Immature natural killer cell (primary cell): Measurements from ENCODE around the gene DEPP1. TPM values are rescaled to one million over a fixed set of nuclear protein-coding genes. Genes with fewer than 3 reads are reported as not detected.

Experiments used
- DNase-seq, 3 donors: peaks; one replicate each; pipeline ENCODE4 v3.0.0; 2022; ENCODE audit warnings: mixed read lengths in 1 of 3
- H3K27ac Mint-ChIP-seq, 6 donors: one replicate each; pipeline ENCODE4 v1.8.0; 2020; ENCODE audit warnings: mixed read lengths in 6 of 6, mild to moderate bottlenecking in 5 of 6, inconsistent platforms in 4 of 6, moderate library complexity in 3 of 6
- H3K27me3 Mint-ChIP-seq, 3 donors: one replicate each; pipeline ENCODE4 v1.8.0; 2020 to 2021; ENCODE audit warnings: low read depth in 3 of 3, mild to moderate bottlenecking in 3 of 3, mixed read lengths in 3 of 3, moderate library complexity in 3 of 3, inconsistent platforms in 1 of 3
- H3K36me3 Mint-ChIP-seq, 3 donors: one replicate each; pipeline ENCODE4 v1.8.0; 2020; ENCODE audit warnings: mixed read lengths in 3 of 3, inconsistent platforms in 2 of 3, mild to moderate bottlenecking in 2 of 3
- H3K4me1 Mint-ChIP-seq, 2 donors: one replicate each; pipeline ENCODE4 v1.8.0; 2020; ENCODE audit warnings: inconsistent platforms in 2 of 2, mild to moderate bottlenecking in 2 of 2, mixed read lengths in 2 of 2, moderate library complexity in 1 of 2
- H3K4me3 Mint-ChIP-seq, 5 donors: one replicate each; pipeline ENCODE4 v1.8.0; 2020; ENCODE audit warnings: mild to moderate bottlenecking in 5 of 5, mixed read lengths in 5 of 5, inconsistent platforms in 3 of 5, moderate library complexity in 3 of 5
- H3K9me3 Mint-ChIP-seq, 6 donors: one replicate each; pipeline ENCODE4 v1.8.0; 2020; ENCODE audit warnings: mild to moderate bottlenecking in 6 of 6, mixed read lengths in 6 of 6, inconsistent platforms in 4 of 6, moderate library complexity in 3 of 6
- polyA plus RNA-seq, 3 donors: library from polyadenylated mRNA; unstranded; fragments of 300-500 nt; fragmentation: Illumina TruSeq; gene quantifications; one replicate each; pipeline ENCODE4 v1.2.3, GENCODE V29; 2021

DEPP1 gene
- polyA plus RNA-seq, 3 donors from 2014 or later, result not detected

GRCh38 chr10:44965651-44966097 is 12.9 kb downstream of the DEPP1 start:
- no peak for DNase-seq
- peaks cover 3 to 10% (median 6%) of the 10 kb centered on the region in 3 donors for H3K27me3 Mint-ChIP-seq
- no peaks in the 10 kb centered on the region for H3K9me3 Mint-ChIP-seq
- peaks cover 98 to 99% of the 10 kb centered on the region in 2 donors for H3K4me1 Mint-ChIP-seq
- peak overlapping the region; percentile 58 to 88 (median 80) for H3K27ac Mint-ChIP-seq
- peak overlapping the region; percentile 40 to 79 (median 65) for H3K4me3 Mint-ChIP-seq
- peaks cover 4 to 13% (median 9%) of the 10 kb centered on the region in 3 donors for H3K36me3 Mint-ChIP-seq

- Mint-ChIP-seq H3K27ac (peak overlapping the region; percentile 37 to 86 (median 72)), H3K36me3 (peaks cover 4 to 13% (median 9%) of the 10 kb centered on the region in 3 donors), H3K4me3 (peak overlapping the region in 3 of 5 donors; percentile 51 to 79 (median 65)), H3K27me3 (peaks cover 3 to 10% (median 6%) of the 10 kb centered on the region in 3 donors), H3K4me1 (peaks cover 98 to 99% of the 10 kb centered on the region in 2 donors), H3K9me3 (no peaks in the 10 kb centered on the region)
- DNase-seq, result no peak
Observed at GRCh38 chr10:44965104-44965503, 13.5 kb downstream of the DEPP1 start.

- H3K27ac Mint-ChIP-seq, result peak overlapping the region in 5 of 6 donors; percentile 55 to 93 (median 70)
Observed at GRCh38 chr10:44963772-44964633, 14.6 kb downstream of the DEPP1 start.

GRCh38 chr10:44962870-44963738 is 15.5 kb downstream of the DEPP1 start:
- peaks cover 0 to 10% (median 5%) of the 10 kb centered on the region in 3 donors for H3K36me3 Mint-ChIP-seq
- no peak for DNase-seq
- H3K27ac Mint-ChIP-seq, result peak overlapping the region in 5 of 6 donors; percentile 57 to 93 (median 66)
- H3K4me1 Mint-ChIP-seq, result peaks cover 91 to 92% of the 10 kb centered on the region in 2 donors
- peak overlapping the region; percentile 53 to 91 (median 67) for H3K4me3 Mint-ChIP-seq
- H3K27me3 Mint-ChIP-seq, result peaks cover 0 to 4% (median 1%) of the 10 kb centered on the region in 3 donors
- H3K9me3 Mint-ChIP-seq, result no peaks in the 10 kb centered on the region

More at GRCh38 chr10:44963772-44964633, 14.6 kb downstream of the DEPP1 start:
- peaks cover 3 to 9% (median 4%) of the 10 kb centered on the region in 3 donors for H3K27me3 Mint-ChIP-seq
- peak overlapping the region; percentile 52 to 91 (median 65) for H3K4me3 Mint-ChIP-seq
- peaks cover 91 to 92% of the 10 kb centered on the region in 2 donors for H3K4me1 Mint-ChIP-seq
- no peak for DNase-seq
- peaks cover 4 to 13% (median 9%) of the 10 kb centered on the region in 3 donors for H3K36me3 Mint-ChIP-seq
- no peaks in the 10 kb centered on the region for H3K9me3 Mint-ChIP-seq

- peaks cover 0 to 10% (median 5%) of the 10 kb centered on the region in 3 donors for H3K36me3 Mint-ChIP-seq
- H3K9me3 Mint-ChIP-seq, result no peaks in the 10 kb centered on the region
- H3K4me3 Mint-ChIP-seq, result peak overlapping the region; percentile 53 to 91 (median 67)
- DNase-seq, result no peak
- H3K4me1 Mint-ChIP-seq, result peaks cover 89 to 92% of the 10 kb centered on the region in 2 donors
- H3K27ac Mint-ChIP-seq, result peak overlapping the region; percentile 57 to 93 (median 70)
- H3K27me3 Mint-ChIP-seq, result peaks cover 0 to 4% (median 0%) of the 10 kb centered on the region in 3 donors
Observed at GRCh38 chr10:44961931-44962750, 16.5 kb downstream of the DEPP1 start.

- peaks cover 85 to 86% of the 10 kb centered on the region in 2 donors for H3K4me1 Mint-ChIP-seq
- peak overlapping the region; percentile 61 to 93 (median 88) for H3K27ac Mint-ChIP-seq
- H3K27me3 Mint-ChIP-seq, result peaks cover 0 to 4% (median 0%) of the 10 kb centered on the region in 3 donors
- peak overlapping the region; percentile 83 to 92 (median 91) for H3K4me3 Mint-ChIP-seq
- H3K36me3 Mint-ChIP-seq, result peaks cover under 1 to 19% (median 13%) of the 10 kb centered on the region in 3 donors
- H3K9me3 Mint-ChIP-seq, result no peaks in the 10 kb centered on the region
- DNase-seq, result no peak
Observed at GRCh38 chr10:44961230-44961571, 17.4 kb downstream of the DEPP1 start.

GRCh38 chr10:44960482-44961229 is 18.0 kb downstream of the DEPP1 start:
- peak overlapping the region; percentile 61 to 93 (median 88) for H3K27ac Mint-ChIP-seq

GRCh38 chr10:44960088-44960460 is 18.5 kb downstream of the DEPP1 start:
- peak overlapping the region; percentile 61 to 93 (median 88) for H3K27ac Mint-ChIP-seq

More at GRCh38 chr10:44960482-44961229, 18.0 kb downstream of the DEPP1 start:
- Mint-ChIP-seq H3K4me3 (peak overlapping the region; percentile 83 to 92 (median 91)), H3K9me3 (no peaks in the 10 kb centered on the region), H3K27me3 (peaks cover 0 to 4% (median 0%) of the 10 kb centered on the region in 3 donors), H3K4me1 (peaks cover 81 to 85% of the 10 kb centered on the region in 2 donors), H3K36me3 (peaks cover 5 to 18% (median 16%) of the 10 kb centered on the region in 3 donors)
- DNase-seq, result no peak

GRCh38 chr10:44959247-44960087 is 19.1 kb downstream of the DEPP1 start, which contains the start of gene RASSF4:
Gene RASSF4 (plus strand): TSS chr10:44959802. CDS start chr10:44970203, 10,401 bp downstream.
- no peaks in the 10 kb centered on the region for H3K9me3 Mint-ChIP-seq
- peaks cover 0 to 4% (median 3%) of the 10 kb centered on the region in 3 donors for H3K27me3 Mint-ChIP-seq
- peak; percentile 88 to 91 (median 91) for DNase-seq
- peak within 1 kb of the TSS; percentile 70 to 93 (median 88) for H3K27ac Mint-ChIP-seq
- H3K4me3 Mint-ChIP-seq, result peak within 1 kb of the TSS; percentile 83 to 92 (median 91)
- peaks cover 69 to 78% of the 10 kb centered on the region in 2 donors for H3K4me1 Mint-ChIP-seq
- peaks cover 8 to 19% (median 19%) of the 10 kb centered on the region in 3 donors for H3K36me3 Mint-ChIP-seq

More at GRCh38 chr10:44960088-44960460, 18.5 kb downstream of the DEPP1 start:
- peak overlapping the region; percentile 83 to 92 (median 91) for H3K4me3 Mint-ChIP-seq
- H3K27me3 Mint-ChIP-seq, result peaks cover 0 to 4% (median 0%) of the 10 kb centered on the region in 3 donors
- H3K36me3 Mint-ChIP-seq, result peaks cover 5 to 19% (median 16%) of the 10 kb centered on the region in 3 donors
- DNase-seq, result peak in 1 of 3 donors; percentile 17
- H3K4me1 Mint-ChIP-seq, result peaks cover 75 to 79% of the 10 kb centered on the region in 2 donors
- H3K9me3 Mint-ChIP-seq, result no peaks in the 10 kb centered on the region

GRCh38 chr10:44958898-44959246 is 19.7 kb downstream of the DEPP1 start:
- Mint-ChIP-seq H3K36me3 (peaks cover 8 to 19% (median 19%) of the 10 kb centered on the region in 3 donors), H3K4me3 (peak overlapping the region; percentile 83 to 92 (median 91)), H3K4me1 (peaks cover 63 to 73% of the 10 kb centered on the region in 2 donors)

More at GRCh38 chr10:44958898-44959246, 19.7 kb downstream of the DEPP1 start:
- no peak for DNase-seq
- Mint-ChIP-seq H3K27me3 (peaks cover 0 to 4% (median 3%) of the 10 kb centered on the region in 3 donors), H3K9me3 (no peaks in the 10 kb centered on the region), H3K27ac (peak overlapping the region; percentile 50 to 84 (median 72))
